NCI-H510A treated with DMSO at 0.1 percent for 48 hours (cell line): ENCODE data around the gene CSH1.
"Not testable (repeated sequence)": the region's sequence is repeated elsewhere in the genome, so short reads cannot be mapped to it uniquely, and the experiment has no call there.

ENCODE experiments used
- DNase-seq: peaks from one replicate; lab custom pipeline; 2025; lab: John Stamatoyannopoulos, UW

The CSH1 gene

GRCh38 chr17:63869491-63870291 lies 26.7 kb downstream of the CSH1 start:
- not testable (repeated sequence) for DNase-seq

GRCh38 chr17:63866625-63867024 lies 29.7 kb downstream of the CSH1 start:
- not testable (repeated sequence) for DNase-seq

- no peak for DNase-seq
Measured at GRCh38 chr17:63859257-63859656, 37.1 kb downstream of the CSH1 start.

- not testable (repeated sequence) for DNase-seq
Measured at GRCh38 chr17:63856425-63856824, 39.9 kb downstream of the CSH1 start.

GRCh38 chr17:63855185-63855584 lies 41.2 kb downstream of the CSH1 start:
- DNase-seq: no peak

- DNase-seq: no peak
Measured at GRCh38 chr17:63854709-63855108, 41.7 kb downstream of the CSH1 start.

- DNase-seq: no peak
Measured at GRCh38 chr17:63853260-63853659, 43.1 kb downstream of the CSH1 start.

- no peak for DNase-seq
Measured at GRCh38 chr17:63850401-63850800, 46.0 kb downstream of the CSH1 start.

- no peak for DNase-seq
Measured at GRCh38 chr17:63848834-63849689, 47.3 kb downstream of the CSH1 start.

- DNase-seq: no peak
Measured at GRCh38 chr17:63847525-63848249, 48.7 kb downstream of the CSH1 start.

GRCh38 chr17:63845509-63845908 lies 50.9 kb downstream of the CSH1 start:
- DNase-seq: no peak
